ENCODE measurements around the gene POLR2M.

GRCh38 chr15:57747206-57747896 is 40.8 kb downstream of the POLR2M start:
- TF ChIP-seq POLR2A (IDR thresholded peaks at IDR 0.05) (no peak), POLR2AphosphoS5 (IDR thresholded peaks at IDR 0.05) (no peak), CTCF (IDR thresholded peaks at IDR 0.05 in 8 of 11, conservative IDR thresholded peaks at IDR 0.05 in 3 of 11) (no peak)
